Measurements from ENCODE around the gene CDYL2.

CDYL2 gene

GRCh38 chr16:80754476-80754875 is 49.9 kb downstream of the CDYL2 start:
- Mint-ChIP-seq H3K27ac (no peak overlapping the region), H3K4me1 (ENCODE audit: low read depth in 2 of 2) (peaks cover 2 to 29% of the 10 kb centered on the region in 2 donors), H3K9me3 (no peaks in the 10 kb centered on the region), H3K4me3 (no peak overlapping the region), H3K27me3 (no peaks in the 10 kb centered on the region), H3K36me3 (ENCODE audit: insufficient read depth) (no peaks in the 10 kb centered on the region)
- DNase-seq (no peak), ATAC-seq (replicated peaks) (no peak)

GRCh38 chr16:80752541-80752940 is 51.9 kb downstream of the CDYL2 start:
- ATAC-seq (replicated peaks) (no peak), DNase-seq (no peak)
- peaks cover 5 to 33% of the 10 kb centered on the region in 2 donors for H3K4me1 Mint-ChIP-seq (ENCODE audit: low read depth in 2 of 2)
- no peaks in the 10 kb centered on the region for H3K9me3 Mint-ChIP-seq
- no peaks in the 10 kb centered on the region for H3K36me3 Mint-ChIP-seq (ENCODE audit: insufficient read depth)
- H3K4me3 Mint-ChIP-seq = no peak overlapping the region
- peak overlapping the region in 1 of 2 donors; percentile 33 for H3K27ac Mint-ChIP-seq
- no peaks in the 10 kb centered on the region for H3K27me3 Mint-ChIP-seq

- Mint-ChIP-seq H3K36me3 (ENCODE audit: insufficient read depth) (no peaks in the 10 kb centered on the region), H3K27ac (no peak overlapping the region), H3K4me3 (no peak overlapping the region), H3K4me1 (ENCODE audit: low read depth in 2 of 2) (peaks cover 7 to 32% of the 10 kb centered on the region in 2 donors), H3K27me3 (no peaks in the 10 kb centered on the region), H3K9me3 (no peaks in the 10 kb centered on the region)
- DNase-seq (no peak), ATAC-seq (replicated peaks) (no peak)
Observed at GRCh38 chr16:80751167-80751566, 53.2 kb downstream of the CDYL2 start.

GRCh38 chr16:80746231-80746630 is 58.2 kb downstream of the CDYL2 start:
- peaks cover 13 to 32% of the 10 kb centered on the region in 2 donors for H3K4me1 Mint-ChIP-seq (ENCODE audit: low read depth in 2 of 2)
- H3K27me3 Mint-ChIP-seq = no peaks in the 10 kb centered on the region
- H3K36me3 Mint-ChIP-seq (ENCODE audit: insufficient read depth) = no peaks in the 10 kb centered on the region
- DNase-seq (no peak), ATAC-seq (replicated peaks) (no peak)
- H3K27ac Mint-ChIP-seq = peak overlapping the region in 1 of 2 donors; percentile 54
- H3K4me3 Mint-ChIP-seq = no peak overlapping the region
- H3K9me3 Mint-ChIP-seq = no peaks in the 10 kb centered on the region

GRCh38 chr16:80744856-80745255 is 59.5 kb downstream of the CDYL2 start:
- DNase-seq = no peak
- no peaks in the 10 kb centered on the region for H3K27me3 Mint-ChIP-seq
- H3K27ac Mint-ChIP-seq = peak overlapping the region in 1 of 2 donors; percentile 83
- peaks cover 13 to 30% of the 10 kb centered on the region in 2 donors for H3K4me1 Mint-ChIP-seq (ENCODE audit: low read depth in 2 of 2)
- H3K4me3 Mint-ChIP-seq = no peak overlapping the region
- H3K9me3 Mint-ChIP-seq = no peaks in the 10 kb centered on the region
- no peaks in the 10 kb centered on the region for H3K36me3 Mint-ChIP-seq (ENCODE audit: insufficient read depth)
- peak; percentile 62 for ATAC-seq (replicated peaks)

GRCh38 chr16:80743772-80744171 is 60.6 kb downstream of the CDYL2 start:
- Mint-ChIP-seq H3K27me3 (no peaks in the 10 kb centered on the region), H3K36me3 (ENCODE audit: insufficient read depth) (no peaks in the 10 kb centered on the region), H3K4me3 (peak overlapping the region in 1 of 2 donors; percentile 6), H3K27ac (peak overlapping the region in 1 of 2 donors; percentile 83), H3K9me3 (no peaks in the 10 kb centered on the region), H3K4me1 (ENCODE audit: low read depth in 2 of 2) (peaks cover 13 to 34% of the 10 kb centered on the region in 2 donors)
- no peak for DNase-seq
- ATAC-seq (replicated peaks) = no peak

GRCh38 chr16:80743273-80743672 is 61.1 kb downstream of the CDYL2 start:
- peaks cover 13 to 31% of the 10 kb centered on the region in 2 donors for H3K4me1 Mint-ChIP-seq (ENCODE audit: low read depth in 2 of 2)
- DNase-seq (no peak), ATAC-seq (replicated peaks) (peak; percentile 59)
- H3K9me3 Mint-ChIP-seq = no peaks in the 10 kb centered on the region
- H3K27ac Mint-ChIP-seq = peak overlapping the region in 1 of 2 donors; percentile 83
- no peaks in the 10 kb centered on the region for H3K27me3 Mint-ChIP-seq
- no peaks in the 10 kb centered on the region for H3K36me3 Mint-ChIP-seq (ENCODE audit: insufficient read depth)
- no peak overlapping the region for H3K4me3 Mint-ChIP-seq

GRCh38 chr16:80742331-80742730 is 62.1 kb downstream of the CDYL2 start:
- no peaks in the 10 kb centered on the region for H3K36me3 Mint-ChIP-seq (ENCODE audit: insufficient read depth)
- DNase-seq (no peak), ATAC-seq (replicated peaks) (no peak)
- no peaks in the 10 kb centered on the region for H3K9me3 Mint-ChIP-seq
- no peaks in the 10 kb centered on the region for H3K27me3 Mint-ChIP-seq
- H3K4me3 Mint-ChIP-seq = no peak overlapping the region
- no peak overlapping the region for H3K27ac Mint-ChIP-seq
- H3K4me1 Mint-ChIP-seq (ENCODE audit: low read depth in 2 of 2) = peaks cover 8 to 25% of the 10 kb centered on the region in 2 donors

- Mint-ChIP-seq H3K4me3 (no peak overlapping the region), H3K27ac (no peak overlapping the region), H3K9me3 (no peaks in the 10 kb centered on the region), H3K27me3 (no peaks in the 10 kb centered on the region), H3K36me3 (ENCODE audit: insufficient read depth) (no peaks in the 10 kb centered on the region), H3K4me1 (ENCODE audit: low read depth in 2 of 2) (peaks cover 8 to 25% of the 10 kb centered on the region in 2 donors)
- DNase-seq (no peak), ATAC-seq (replicated peaks) (no peak)
Observed at GRCh38 chr16:80741724-80742123, 62.7 kb downstream of the CDYL2 start.

- Mint-ChIP-seq H3K27ac (peak overlapping the region in 1 of 2 donors; percentile 36), H3K27me3 (no peaks in the 10 kb centered on the region), H3K4me3 (no peak overlapping the region), H3K9me3 (no peaks in the 10 kb centered on the region), H3K36me3 (ENCODE audit: insufficient read depth) (no peaks in the 10 kb centered on the region), H3K4me1 (ENCODE audit: low read depth in 2 of 2) (peaks cover 3 to 18% of the 10 kb centered on the region in 2 donors)
- no peak for ATAC-seq (replicated peaks)
- no peak for DNase-seq
Observed at GRCh38 chr16:80739523-80739922, 64.9 kb downstream of the CDYL2 start.

GRCh38 chr16:80738521-80738920 is 65.9 kb downstream of the CDYL2 start:
- no peak for ATAC-seq (replicated peaks)
- DNase-seq = no peak
- peaks cover 1 to 13% of the 10 kb centered on the region in 2 donors for H3K4me1 Mint-ChIP-seq (ENCODE audit: low read depth in 2 of 2)
- H3K27me3 Mint-ChIP-seq = no peaks in the 10 kb centered on the region
- H3K36me3 Mint-ChIP-seq (ENCODE audit: insufficient read depth) = no peaks in the 10 kb centered on the region
- H3K27ac Mint-ChIP-seq = no peak overlapping the region
- no peaks in the 10 kb centered on the region for H3K9me3 Mint-ChIP-seq
- no peak overlapping the region for H3K4me3 Mint-ChIP-seq

- ATAC-seq (replicated peaks) (no peak), DNase-seq (no peak)
- Mint-ChIP-seq H3K27ac (no peak overlapping the region), H3K4me3 (no peak overlapping the region), H3K36me3 (ENCODE audit: insufficient read depth) (no peaks in the 10 kb centered on the region), H3K27me3 (no peaks in the 10 kb centered on the region), H3K9me3 (peaks cover 0 to 12% of the 10 kb centered on the region in 2 donors), H3K4me1 (ENCODE audit: low read depth in 2 of 2) (peaks cover 0 to 16% of the 10 kb centered on the region in 2 donors)
Observed at GRCh38 chr16:80735846-80736245, 68.6 kb downstream of the CDYL2 start.

GRCh38 chr16:80733407-80733806 is 71.0 kb downstream of the CDYL2 start:
- H3K27ac Mint-ChIP-seq = peak overlapping the region in 1 of 2 donors; percentile 66
- ATAC-seq (replicated peaks) (no peak), DNase-seq (no peak)
- no peaks in the 10 kb centered on the region for H3K36me3 Mint-ChIP-seq (ENCODE audit: insufficient read depth)
- no peaks in the 10 kb centered on the region for H3K27me3 Mint-ChIP-seq
- no peak overlapping the region for H3K4me3 Mint-ChIP-seq
- peaks cover 0 to 13% of the 10 kb centered on the region in 2 donors for H3K4me1 Mint-ChIP-seq (ENCODE audit: low read depth in 2 of 2)
- H3K9me3 Mint-ChIP-seq = peaks cover 0 to 12% of the 10 kb centered on the region in 2 donors

- Mint-ChIP-seq H3K9me3 (peaks cover 0 to 12% of the 10 kb centered on the region in 2 donors), H3K27me3 (no peaks in the 10 kb centered on the region), H3K4me1 (ENCODE audit: low read depth in 2 of 2) (peaks cover 2 to 22% of the 10 kb centered on the region in 2 donors), H3K4me3 (no peak overlapping the region), H3K36me3 (ENCODE audit: insufficient read depth) (no peaks in the 10 kb centered on the region), H3K27ac (no peak overlapping the region)
- DNase-seq (no peak), ATAC-seq (replicated peaks) (no peak)
Observed at GRCh38 chr16:80731915-80732314, 72.5 kb downstream of the CDYL2 start.
